Activated CD8-positive, alpha-beta memory T cell treated with anti-CD3 and anti-CD28 coated beads, Interleukin-2, amount 50 U/mL, for 1 hour (primary cell): ENCODE data around the gene TBC1D16.

Experiments used
- DNase-seq: peaks from one replicate; pipeline ENCODE4 v3.0.0-alpha.2; 2020; ENCODE audit errors: extremely low read depth

TBC1D16 gene

GRCh38 chr17:80035687-80035936 lies at the start of gene TBC1D16:
Gene TBC1D16 (minus strand): TSS chr17:80035872. CDS start chr17:80013547, 22,325 bp downstream.
- no peak for DNase-seq

GRCh38 chr17:80084773-80085172 lies 49.1 kb upstream of the TBC1D16 start:
- DNase-seq = no peak

GRCh38 chr17:80083136-80083661 lies 47.5 kb upstream of the TBC1D16 start:
- no peak for DNase-seq

- DNase-seq = no peak
Measured at GRCh38 chr17:80082403-80083135, 46.9 kb upstream of the TBC1D16 start.

GRCh38 chr17:80081596-80081995 lies 45.9 kb upstream of the TBC1D16 start:
- DNase-seq = no peak

GRCh38 chr17:80080081-80080480 lies 44.4 kb upstream of the TBC1D16 start:
- DNase-seq = no peak

GRCh38 chr17:80072410-80072809 lies 36.7 kb upstream of the TBC1D16 start:
- no peak for DNase-seq

- DNase-seq = no peak
Measured at GRCh38 chr17:80071116-80071841, 35.6 kb upstream of the TBC1D16 start.

- no peak for DNase-seq
Measured at GRCh38 chr17:80070375-80071115, 34.9 kb upstream of the TBC1D16 start.

- DNase-seq = no peak
Measured at GRCh38 chr17:80068301-80069222, 32.9 kb upstream of the TBC1D16 start.

- DNase-seq = no peak
Measured at GRCh38 chr17:80067393-80067986, 31.8 kb upstream of the TBC1D16 start.

- no peak for DNase-seq
Measured at GRCh38 chr17:80065478-80066170, 30.0 kb upstream of the TBC1D16 start.

- DNase-seq = no peak
Measured at GRCh38 chr17:80064696-80065095, 29.0 kb upstream of the TBC1D16 start.

- no peak for DNase-seq
Measured at GRCh38 chr17:80063830-80064585, 28.3 kb upstream of the TBC1D16 start.

- no peak for DNase-seq
Measured at GRCh38 chr17:80061421-80061820, 25.7 kb upstream of the TBC1D16 start.

- no peak for DNase-seq
Measured at GRCh38 chr17:80060644-80061043, 25.0 kb upstream of the TBC1D16 start.

GRCh38 chr17:80058311-80058955 lies 22.8 kb upstream of the TBC1D16 start:
- DNase-seq = no peak

- DNase-seq = no peak
Measured at GRCh38 chr17:80055597-80055996, 19.9 kb upstream of the TBC1D16 start.

GRCh38 chr17:80053102-80053501 lies 17.4 kb upstream of the TBC1D16 start:
- no peak for DNase-seq
